ENCODE data around the gene SCYGR2.

- no peak for TF ChIP-seq CTCF (IDR thresholded peaks at IDR 0.05)
- no peak for TF ChIP-seq EP300 (IDR thresholded peaks at IDR 0.05)
Observed at GRCh38 chr2:227568852-227569169, 29.9 kb upstream of the SCYGR2 start.

Data from gastroesophageal sphincter (tissue), 3 donors.